A673 (cell line): ENCODE measurements around the gene MAPKAPK2.

Experiments used
- CTCF ChIP-seq: fragments of 300-800, 200-600 bp; sonication (generic); conservative IDR thresholded peaks from 2 replicates; pipeline ENCODE4 v1.5.1; 2017; ENCODE audit warnings: low read depth, mild to moderate bottlenecking, antibody characterized with exemption, low read length, moderate library complexity, mixed read lengths
- EZH2 ChIP-seq: fragments of 200-600 bp; sonication (generic); IDR thresholded peaks from 2 replicates; pipeline ENCODE4 v1.6.1; 2017; ENCODE audit warnings: borderline replicate concordance, low read depth, mild to moderate bottlenecking, mixed read lengths, antibody characterized with exemption, low read length; ENCODE audit not compliant: poor library complexity, severe bottlenecking

- TF ChIP-seq CTCF (no peak), EZH2 (no peak)
Measured at GRCh38 chr1:206687915-206688442, 3.3 kb downstream of the MAPKAPK2 start.
